Vagina (tissue), 2 donors: ENCODE data around the gene SLC26A9. TPM values are rescaled to one million over a fixed set of nuclear protein-coding genes. Genes with fewer than 3 reads are reported as not detected.

Experiments used
- DNase-seq, 2 donors: peaks; one replicate each; pipeline ENCODE4 v3.0.0-alpha.2; 2017; ENCODE audit errors: extremely low spot score in 2 of 2
- H3K27ac ChIP-seq: fragments of 200-600 bp; sonication (generic); one replicate; pipeline ENCODE4 v1.5.1; 2019
- H3K27me3 ChIP-seq: fragments of 200-600 bp; sonication (generic); one replicate; pipeline ENCODE4 v1.5.1; 2019
- H3K36me3 ChIP-seq, 2 donors: fragments of 200-600 bp; sonication (generic); one replicate each; pipeline ENCODE4 v1.5.1; 2017 to 2019
- H3K4me1 ChIP-seq: fragments of 200-600 bp; sonication (generic); one replicate; pipeline ENCODE4 v1.5.1; 2019
- H3K4me3 ChIP-seq, 2 donors: fragments of 200-600 bp; sonication (generic); 1 replicate in 1 of 2; 2 replicates in 1 of 2; pipeline ENCODE4 v1.5.1; 2016 to 2019
- H3K9me3 ChIP-seq: fragments of 200-600 bp; sonication (generic); one replicate; pipeline ENCODE4 v1.5.1; 2019
- CTCF ChIP-seq, 3 experiments: fragments of 450-650 bp in 2 of 3; fragments of 200-600 bp in 1 of 3; sonication (generic) in 1 of 3; IDR thresholded peaks; one replicate each; pipeline ENCODE4 v1.5.1; 2017 to 2019; ENCODE audit warnings: antibody characterized with exemption in 3 of 3, mild to moderate bottlenecking in 2 of 3, moderate library complexity in 2 of 3
- POLR2A ChIP-seq, 2 donors: fragments of 450-650 bp; IDR thresholded peaks; one replicate each; pipeline ENCODE4 v1.6.1; 2017; ENCODE audit warnings: antibody characterized with exemption in 2 of 2, mild to moderate bottlenecking in 2 of 2, moderate library complexity in 2 of 2
- POLR2AphosphoS5 ChIP-seq, 2 donors: sonication (generic); formaldehyde crosslinking; IDR thresholded peaks; one replicate each; pipeline ENCODE4 v1.9.0; 2017; ENCODE audit warnings: antibody characterized with exemption in 2 of 2, mild to moderate bottlenecking in 2 of 2, low read depth in 1 of 2; ENCODE audit not compliant: insufficient read depth in 1 of 2
- intact Hi-C: fragments of 100-400 bp; cut with DNase I; formaldehyde crosslinking; loops from one replicate; pipeline ENCODE4 v1.15.1; 2023
- total RNA-seq: library from RNA; depleted of rRNA; stranded (reverse); fragments of >200 nt; gene quantifications from one replicate; pipeline ENCODE4 v1.2.3, GENCODE V29; 2016

SLC26A9 gene
- total RNA-seq, 1 donor from 2014 or later: 0.74 TPM

- H3K27ac ChIP-seq: no peak overlapping the region
- H3K27me3 ChIP-seq: no peaks in the 10 kb centered on the region
- TF ChIP-seq POLR2A (IDR thresholded peaks at IDR 0.05) (no peak), CTCF (IDR thresholded peaks at IDR 0.05) (no peak), POLR2AphosphoS5 (IDR thresholded peaks at IDR 0.05; ENCODE audit: insufficient read depth in 1 of 2, low read depth in 1 of 2) (peak in 1 of 2 donors; percentile 38)
- DNase-seq: no peak
- peaks cover 13% of the 10 kb centered on the region for H3K4me1 ChIP-seq
- peaks cover 0 to 40% of the 10 kb centered on the region in 2 donors for H3K36me3 ChIP-seq
- intact Hi-C loops: loop anchor here (10.0 kb wide), 1 partner anchor 116 kb away; no protein-coding TSS in a partner anchor
- no peak overlapping the region for H3K4me3 ChIP-seq
- no peaks in the 10 kb centered on the region for H3K9me3 ChIP-seq
Measured at GRCh38 chr1:205988585-205988995, 45.3 kb upstream of the SLC26A9 start.

DNA sequence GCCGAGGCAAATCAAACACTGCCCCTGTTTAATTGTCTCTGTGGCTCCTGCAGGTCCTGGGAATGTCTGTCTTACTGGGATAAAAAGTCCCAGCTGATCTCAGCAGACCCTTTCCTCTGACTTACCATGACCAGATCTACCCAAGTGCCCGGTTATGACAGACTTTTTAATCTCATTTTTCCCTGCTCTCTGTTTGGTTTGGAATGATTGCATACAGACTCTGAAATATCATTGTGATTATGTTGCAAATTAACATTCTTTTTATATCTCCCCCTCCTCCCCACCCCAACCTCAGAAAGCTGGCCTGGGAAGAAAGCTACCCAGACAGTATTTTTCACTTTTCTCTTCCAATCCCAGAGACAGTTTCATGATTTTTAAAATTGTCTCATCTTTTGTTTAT is 43.6 kb upstream of the SLC26A9 start:
- no peak overlapping the region for H3K27ac ChIP-seq
- TF ChIP-seq CTCF (IDR thresholded peaks at IDR 0.05) (no peak), POLR2AphosphoS5 (IDR thresholded peaks at IDR 0.05; ENCODE audit: insufficient read depth in 1 of 2, low read depth in 1 of 2) (no peak), POLR2A (IDR thresholded peaks at IDR 0.05) (no peak)
- intact Hi-C loops: loop anchor here (10.0 kb wide), 1 partner anchor 118 kb away; no protein-coding TSS in a partner anchor
- H3K4me3 ChIP-seq: no peak overlapping the region
- H3K4me1 ChIP-seq: peaks cover 13% of the 10 kb centered on the region
- H3K9me3 ChIP-seq: no peaks in the 10 kb centered on the region
- no peaks in the 10 kb centered on the region for H3K27me3 ChIP-seq
- no peak for DNase-seq
- H3K36me3 ChIP-seq: peaks cover 0 to 25% of the 10 kb centered on the region in 2 donors

- H3K9me3 ChIP-seq: no peaks in the 10 kb centered on the region
- no peak for TF ChIP-seq CTCF (IDR thresholded peaks at IDR 0.05)
- no peak for TF ChIP-seq POLR2A (IDR thresholded peaks at IDR 0.05)
- no peak for TF ChIP-seq POLR2AphosphoS5 (IDR thresholded peaks at IDR 0.05; ENCODE audit: insufficient read depth in 1 of 2, low read depth in 1 of 2)
- no peaks in the 10 kb centered on the region for H3K27me3 ChIP-seq
- intact Hi-C loops: loop anchor here (10.0 kb wide), 1 partner anchor 119 kb away; no protein-coding TSS in a partner anchor
- H3K4me3 ChIP-seq: no peak overlapping the region
- H3K4me1 ChIP-seq: peaks cover 13% of the 10 kb centered on the region
- peaks cover 0 to 19% of the 10 kb centered on the region in 2 donors for H3K36me3 ChIP-seq
- peak overlapping the region; percentile 11 for H3K27ac ChIP-seq
- no peak for DNase-seq
Measured at GRCh38 chr1:205986292-205986691, 43.0 kb upstream of the SLC26A9 start.

DNA sequence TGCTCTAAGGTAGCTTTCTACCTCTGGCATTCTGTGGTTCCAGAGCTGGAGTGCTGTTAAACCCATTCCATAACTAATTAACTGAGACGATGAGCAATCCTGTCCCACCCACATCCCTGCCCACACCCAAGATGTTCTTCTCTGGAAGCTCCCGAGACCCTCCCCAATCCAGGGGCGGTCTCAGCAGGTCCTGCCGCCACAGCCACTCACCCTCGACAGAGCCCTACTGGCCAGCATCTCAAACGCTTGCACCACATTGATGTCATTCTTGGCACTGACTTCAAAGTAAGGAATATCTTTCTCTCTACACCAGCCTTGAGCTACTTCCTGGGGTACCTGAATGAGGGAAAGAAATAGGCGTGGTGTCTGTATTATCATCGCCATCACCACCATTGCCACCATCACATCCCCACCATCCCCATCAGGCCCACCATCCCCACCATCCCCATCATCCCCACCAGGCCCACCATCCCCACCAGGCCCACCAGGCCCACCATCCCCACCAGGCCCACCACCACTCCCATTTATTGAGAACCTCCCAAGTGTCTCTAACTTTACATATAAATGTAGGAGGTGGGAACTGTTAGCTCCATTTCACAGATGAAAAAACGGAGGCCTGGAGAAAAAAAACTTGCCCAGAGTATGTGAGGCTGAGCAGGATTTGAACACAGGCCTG is 42.2 kb upstream of the SLC26A9 start:
- H3K9me3 ChIP-seq: no peaks in the 10 kb centered on the region
- peaks cover 0 to 11% of the 10 kb centered on the region in 2 donors for H3K36me3 ChIP-seq
- H3K4me1 ChIP-seq: peaks cover 13% of the 10 kb centered on the region
- TF ChIP-seq CTCF (IDR thresholded peaks at IDR 0.05) (no peak), POLR2AphosphoS5 (IDR thresholded peaks at IDR 0.05; ENCODE audit: insufficient read depth in 1 of 2, low read depth in 1 of 2) (no peak), POLR2A (IDR thresholded peaks at IDR 0.05) (no peak)
- intact Hi-C loops: loop anchor here (10.0 kb wide), 1 partner anchor 119 kb away; no protein-coding TSS in a partner anchor
- no peak for DNase-seq
- H3K4me3 ChIP-seq: no peak overlapping the region
- H3K27ac ChIP-seq: peak overlapping the region; percentile 11
- H3K27me3 ChIP-seq: no peaks in the 10 kb centered on the region
